Stimulated activated CD4-positive, alpha-beta T cell treated with anti-CD3 and anti-CD28 coated beads, Interleukin-2, amount 100 ng/mL, for 4 hours (primary cell): ENCODE measurements around the gene SLC9A8.
A peak's percentile ranks its signal among the peaks of the same experiment; 100 is the strongest.

Source experiments
- DNase-seq: peaks from one replicate; pipeline ENCODE4 v3.0.0-alpha.2; 2020; ENCODE audit warnings: low read depth

The SLC9A8 gene

GRCh38 chr20:49918446-49918845 lies 105.8 kb downstream of the SLC9A8 start:
- DNase-seq: no peak

GRCh38 chr20:49919009-49919408 lies 106.4 kb downstream of the SLC9A8 start:
- no peak for DNase-seq

- DNase-seq: no peak
These were observed 106.8 kb downstream of the SLC9A8 start for GRCh38 chr20:49919461-49919860.

GRCh38 chr20:49924247-49924646 lies 111.6 kb downstream of the SLC9A8 start:
- no peak for DNase-seq

GRCh38 chr20:49925901-49926454 lies 113.3 kb downstream of the SLC9A8 start:
- DNase-seq: no peak

GRCh38 chr20:49928411-49929141 lies 115.9 kb downstream of the SLC9A8 start:
- peak; percentile 66 for DNase-seq

GRCh38 chr20:49929142-49929494 lies 116.5 kb downstream of the SLC9A8 start:
- no peak for DNase-seq

GRCh38 chr20:49935746-49936152 lies 123.1 kb downstream of the SLC9A8 start:
- DNase-seq: no peak

- DNase-seq: peak; percentile 88
These were observed 123.8 kb downstream of the SLC9A8 start, which contains the start of gene RNF114 for GRCh38 chr20:49936153-49937026. Gene RNF114, plus strand, starts transcription at chr20:49936397. Its CDS starts 16 bp downstream, at chr20:49936413.

GRCh38 chr20:49937027-49937929 lies 124.7 kb downstream of the SLC9A8 start:
- no peak for DNase-seq

GRCh38 chr20:49938173-49939163 lies 125.8 kb downstream of the SLC9A8 start:
- DNase-seq: no peak

GRCh38 chr20:49941456-49941855 lies 128.8 kb downstream of the SLC9A8 start:
- DNase-seq: no peak
